Measurements from ENCODE around the gene PDP2. TPM values are rescaled to one million over a fixed set of nuclear protein-coding genes. Genes with fewer than 3 reads are reported as not detected.
"Not testable (repeated sequence)": the region's sequence is repeated elsewhere in the genome, so short reads cannot be mapped to it uniquely, and the experiment has no call there.

The PDP2 gene
- total RNA-seq, 1 donor from 2014 or later = 33.5 TPM

- no peak for DNase-seq (ENCODE audit: low spot score)
These were observed 1.7 kb downstream of the PDP2 start for GRCh38 chr16:66881964-66882508.

- no peak for DNase-seq (ENCODE audit: low spot score)
These were observed 2.4 kb downstream of the PDP2 start for GRCh38 chr16:66882702-66883101.

- no peak for DNase-seq (ENCODE audit: low spot score)
These were observed 5.2 kb downstream of the PDP2 start for GRCh38 chr16:66885491-66885890.

- no peak for DNase-seq (ENCODE audit: low spot score)
These were observed 6.0 kb downstream of the PDP2 start for GRCh38 chr16:66886321-66886720.

- DNase-seq (ENCODE audit: low spot score) = no peak
These were observed 6.6 kb downstream of the PDP2 start for GRCh38 chr16:66886914-66887313.

- no peak for DNase-seq (ENCODE audit: low spot score)
These were observed 8.6 kb downstream of the PDP2 start for GRCh38 chr16:66888647-66889615.

GRCh38 chr16:66889622-66890021, 9.3 kb downstream of the PDP2 start:
- no peak for DNase-seq (ENCODE audit: low spot score)

- DNase-seq (ENCODE audit: low spot score) = no peak
These were observed 10.5 kb downstream of the PDP2 start for GRCh38 chr16:66890799-66891198.

- DNase-seq (ENCODE audit: low spot score) = no peak
These were observed 11.0 kb downstream of the PDP2 start for GRCh38 chr16:66891360-66891759.

- no peak for DNase-seq (ENCODE audit: low spot score)
These were observed 11.5 kb downstream of the PDP2 start for GRCh38 chr16:66891797-66892196.

- no peak for DNase-seq (ENCODE audit: low spot score)
These were observed 13.7 kb downstream of the PDP2 start for GRCh38 chr16:66894055-66894454.

- no peak for DNase-seq (ENCODE audit: low spot score)
These were observed 14.8 kb downstream of the PDP2 start for GRCh38 chr16:66894948-66895688.

- DNase-seq (ENCODE audit: low spot score) = no peak
These were observed 15.3 kb downstream of the PDP2 start for GRCh38 chr16:66895689-66895979.

GRCh38 chr16:66895999-66896398, 15.7 kb downstream of the PDP2 start:
- no peak for DNase-seq (ENCODE audit: low spot score)

- DNase-seq (ENCODE audit: low spot score) = not testable (repeated sequence)
These were observed 16.4 kb downstream of the PDP2 start for GRCh38 chr16:66896682-66897081.

- no peak for DNase-seq (ENCODE audit: low spot score)
These were observed 17.9 kb downstream of the PDP2 start for GRCh38 chr16:66898207-66898606.

GRCh38 chr16:66898933-66899309, 18.6 kb downstream of the PDP2 start:
- no peak for DNase-seq (ENCODE audit: low spot score)

GRCh38 chr16:66899310-66899944, 19.1 kb downstream of the PDP2 start:
- DNase-seq (ENCODE audit: low spot score) = no peak

- DNase-seq (ENCODE audit: low spot score) = no peak
These were observed 19.8 kb downstream of the PDP2 start for GRCh38 chr16:66899945-66900710.

GRCh38 chr16:66900721-66901441, 20.6 kb downstream of the PDP2 start:
- DNase-seq (ENCODE audit: low spot score) = no peak
